ENCODE measurements around the gene REEP3.
A peak's percentile ranks its signal among the peaks of the same experiment; 100 is the strongest.

REEP3 gene

GRCh38 chr10:63629363-63630084 is 108.3 kb downstream of the REEP3 start (continued):
- TF ChIP-seq ZNF148 (tag by site-specific recombination; IDR thresholded peaks at IDR 0.05; ENCODE audit: borderline replicate concordance), result no peak
- TF ChIP-seq ZNF37A (tag by site-specific recombination; IDR thresholded peaks at IDR 0.05), result no peak
- peak; percentile 63 for TF ChIP-seq OSR2 (tag by site-specific recombination; IDR thresholded peaks at IDR 0.05)
- TF ChIP-seq MEIS1 (CRISPR knock-in tag; IDR thresholded peaks at IDR 0.05; ENCODE audit: borderline replicate concordance), result no peak
- TF ChIP-seq KLF1 (tag by site-specific recombination; IDR thresholded peaks at IDR 0.05), result peak; percentile 32; the same call in 1 of the 2 replicates
- TF ChIP-seq ZNF514 (tag by site-specific recombination; IDR thresholded peaks at IDR 0.05), result no peak
- TF ChIP-seq ZNF645 (tag by site-specific recombination; IDR thresholded peaks at IDR 0.05), result no peak
- peak; percentile 58 for TF ChIP-seq GLIS1 (tag by site-specific recombination; IDR thresholded peaks at IDR 0.05)
- peak; percentile 82; the same call in 1 of the 2 replicates for TF ChIP-seq INSM2 (tag by site-specific recombination; IDR thresholded peaks at IDR 0.05)
- peak; percentile 86 for TF ChIP-seq ZNF660 (tag by site-specific recombination; IDR thresholded peaks at IDR 0.05)
- no peak for TF ChIP-seq ZNF548 (tag by site-specific recombination; IDR thresholded peaks at IDR 0.05)
- TF ChIP-seq ZNF707 (tag by site-specific recombination; IDR thresholded peaks at IDR 0.05), result no peak
- TF ChIP-seq TSHZ1 (tag by site-specific recombination; IDR thresholded peaks at IDR 0.05; ENCODE audit: borderline replicate concordance), result peak; percentile 68
- TF ChIP-seq ZNF16 (tag by site-specific recombination; IDR thresholded peaks at IDR 0.05; ENCODE audit: low read depth), result no peak
- TF ChIP-seq WT1 (tag by site-specific recombination; IDR thresholded peaks at IDR 0.05), result no peak
- TF ChIP-seq CTCF (tag by site-specific recombination; IDR thresholded peaks at IDR 0.05), result peak; percentile 92
- no peak for TF ChIP-seq PRDM2 (tag by site-specific recombination; IDR thresholded peaks at IDR 0.05; ENCODE audit: borderline replicate concordance)
- no peak for TF ChIP-seq ZNF112 (tag by site-specific recombination; IDR thresholded peaks at IDR 0.05)
- TF ChIP-seq ZSCAN23 (tag by site-specific recombination; IDR thresholded peaks at IDR 0.05), result peak; percentile 77
- TF ChIP-seq ZNF18 (tag by site-specific recombination; IDR thresholded peaks at IDR 0.05), result peak; percentile 44; the same call in 1 of the 2 replicates
